Activated CD8-positive, alpha-beta T cell treated with anti-CD3 and anti-CD28 coated beads for 36 hours (primary cell): ENCODE measurements around the gene PDLIM3. TPM values are rescaled to one million over a fixed set of nuclear protein-coding genes. Genes with fewer than 3 reads are reported as not detected.

Source experiments
- ATAC-seq: fragments of 200-7000 bp; cut with Tn5 transposase; one replicate; pipeline ENCODE4 v1.10.0; 2021; ENCODE audit warnings: mild to moderate bottlenecking, moderate library complexity
- CTCF ChIA-PET: fragments of 350-600 bp; sonication (Branson Sonifier 250); formaldehyde crosslinking; loops from one replicate; lab custom pipeline; 2021; ENCODE audit warnings: antibody characterized with exemption; lab: Charles Lee
- POLR2A ChIA-PET: fragments of 350-600 bp; sonication (Branson Sonifier 250); formaldehyde crosslinking; loops from one replicate; lab custom pipeline; 2021; ENCODE audit warnings: antibody characterized with exemption; lab: Charles Lee
- DNase-seq: peaks from one replicate; pipeline ENCODE4 v3.0.0-alpha.2; 2020
- H3K27ac Mint-ChIP-seq: one replicate; pipeline ENCODE4 v1.8.0; 2021; ENCODE audit warnings: mild to moderate bottlenecking, mixed read lengths
- H3K27me3 Mint-ChIP-seq: one replicate; pipeline ENCODE4 v1.8.0; 2021; ENCODE audit warnings: mixed read lengths
- H3K36me3 Mint-ChIP-seq: one replicate; pipeline ENCODE4 v1.8.0; 2021; ENCODE audit warnings: low read depth, mixed read lengths
- H3K4me1 Mint-ChIP-seq: one replicate; pipeline ENCODE4 v1.8.0; 2021; ENCODE audit warnings: low read depth, mixed read lengths
- H3K4me3 Mint-ChIP-seq: one replicate; pipeline ENCODE4 v1.8.0; 2021; ENCODE audit warnings: mild to moderate bottlenecking, moderate library complexity, mixed read lengths
- H3K9me3 Mint-ChIP-seq: one replicate; pipeline ENCODE4 v1.8.0; 2021; ENCODE audit warnings: mixed read lengths
- intact Hi-C: fragments of 100-400 bp; cut with micrococcal nuclease; formaldehyde crosslinking; loops from one replicate; pipeline ENCODE4 v1.10.0; 2022
- total RNA-seq, 2 experiments: library from RNA; stranded (reverse); gene quantifications; one replicate each; pipeline ENCODE4 v1.2.3, GENCODE V29; 2021
- TF ChIP-seq, protein P1 (sequence below): fragments of 200-600 bp; IDR thresholded peaks from one replicate; pipeline ENCODE4 v1.8.0; 2022; ENCODE audit warnings: antibody characterized with exemption, mild to moderate bottlenecking

The PDLIM3 gene
- total RNA-seq, 2 experiments from 2014 or later = not detected

GRCh38 chr4:185500576-185500975 lies 34.7 kb downstream of the PDLIM3 start:
- H3K9me3 Mint-ChIP-seq = peaks cover 8% of the 10 kb centered on the region
- H3K4me3 Mint-ChIP-seq = no peak overlapping the region
- POLR2A ChIA-PET = no interaction called here
- ATAC-seq (no peak), DNase-seq (no peak)
- peaks cover 14% of the 10 kb centered on the region for H3K27me3 Mint-ChIP-seq
- H3K4me1 Mint-ChIP-seq = no peaks in the 10 kb centered on the region
- intact Hi-C loops = no loop called here
- H3K27ac Mint-ChIP-seq = no peak overlapping the region
- TF ChIP-seq, protein P1, sequence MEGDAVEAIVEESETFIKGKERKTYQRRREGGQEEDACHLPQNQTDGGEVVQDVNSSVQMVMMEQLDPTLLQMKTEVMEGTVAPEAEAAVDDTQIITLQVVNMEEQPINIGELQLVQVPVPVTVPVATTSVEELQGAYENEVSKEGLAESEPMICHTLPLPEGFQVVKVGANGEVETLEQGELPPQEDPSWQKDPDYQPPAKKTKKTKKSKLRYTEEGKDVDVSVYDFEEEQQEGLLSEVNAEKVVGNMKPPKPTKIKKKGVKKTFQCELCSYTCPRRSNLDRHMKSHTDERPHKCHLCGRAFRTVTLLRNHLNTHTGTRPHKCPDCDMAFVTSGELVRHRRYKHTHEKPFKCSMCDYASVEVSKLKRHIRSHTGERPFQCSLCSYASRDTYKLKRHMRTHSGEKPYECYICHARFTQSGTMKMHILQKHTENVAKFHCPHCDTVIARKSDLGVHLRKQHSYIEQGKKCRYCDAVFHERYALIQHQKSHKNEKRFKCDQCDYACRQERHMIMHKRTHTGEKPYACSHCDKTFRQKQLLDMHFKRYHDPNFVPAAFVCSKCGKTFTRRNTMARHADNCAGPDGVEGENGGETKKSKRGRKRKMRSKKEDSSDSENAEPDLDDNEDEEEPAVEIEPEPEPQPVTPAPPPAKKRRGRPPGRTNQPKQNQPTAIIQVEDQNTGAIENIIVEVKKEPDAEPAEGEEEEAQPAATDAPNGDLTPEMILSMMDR = no peak
- H3K36me3 Mint-ChIP-seq = no peaks in the 10 kb centered on the region
- CTCF ChIA-PET = no interaction called here

DNA sequence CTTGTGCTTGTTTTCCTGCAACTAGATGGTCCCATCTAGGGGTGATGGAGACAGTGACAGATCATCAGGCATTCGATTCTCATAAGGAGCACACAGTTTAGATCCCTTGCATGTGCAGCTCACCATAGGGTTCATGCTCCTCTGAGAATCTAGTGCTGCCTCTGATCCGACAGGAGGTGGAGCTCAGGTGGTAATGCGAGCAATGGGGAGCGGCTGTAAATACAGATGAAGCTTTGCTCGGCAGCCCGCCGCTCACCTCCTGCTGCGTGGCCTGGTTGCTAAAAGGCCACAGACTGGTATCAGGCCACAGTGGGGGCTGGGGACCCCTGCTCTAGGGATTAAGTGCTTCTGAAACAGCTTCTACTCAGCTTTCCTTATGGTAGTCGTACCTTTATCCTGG lies 35.3 kb downstream of the PDLIM3 start:
- intact Hi-C loops = no loop called here
- DNase-seq = no peak
- H3K36me3 Mint-ChIP-seq = no peaks in the 10 kb centered on the region
- no peak overlapping the region for H3K4me3 Mint-ChIP-seq
- ChIA-PET POLR2A (no interaction called here), CTCF (no interaction called here)
- H3K27ac Mint-ChIP-seq = no peak overlapping the region
- TF ChIP-seq, protein P1 = no peak
- H3K27me3 Mint-ChIP-seq = peaks cover 13% of the 10 kb centered on the region
- H3K9me3 Mint-ChIP-seq = peaks cover 8% of the 10 kb centered on the region
- H3K4me1 Mint-ChIP-seq = no peaks in the 10 kb centered on the region
- no peak for ATAC-seq

DNA sequence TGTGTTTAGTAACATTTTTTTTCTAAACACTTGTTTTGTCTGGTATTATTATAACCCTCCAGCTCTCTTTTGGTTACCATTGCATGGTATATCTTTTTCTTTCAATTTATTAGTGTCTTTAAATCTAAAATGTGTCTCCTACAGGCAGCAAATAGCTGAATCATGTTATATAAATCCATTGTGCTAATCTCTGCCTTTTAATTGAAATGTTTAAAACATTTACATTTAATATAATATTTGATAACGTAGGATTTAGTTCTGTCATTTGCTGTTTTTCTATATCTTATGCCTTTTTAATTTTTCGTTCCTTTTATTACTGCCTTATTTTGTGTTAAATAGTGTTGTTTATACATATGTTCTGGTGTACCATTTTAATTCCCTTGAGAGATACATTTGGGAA lies 46.7 kb downstream of the PDLIM3 start:
- intact Hi-C loops = no loop called here
- peaks cover 16% of the 10 kb centered on the region for H3K9me3 Mint-ChIP-seq
- DNase-seq (no peak), ATAC-seq (no peak)
- H3K27ac Mint-ChIP-seq = no peak overlapping the region
- no peaks in the 10 kb centered on the region for H3K4me1 Mint-ChIP-seq
- H3K27me3 Mint-ChIP-seq = peaks cover 32% of the 10 kb centered on the region
- ChIA-PET CTCF (no interaction called here), POLR2A (interaction anchor here (0.7 kb wide), 1 partner anchor 152 kb away, joined by 3 read pairs; no protein-coding TSS in a partner anchor)
- no peaks in the 10 kb centered on the region for H3K36me3 Mint-ChIP-seq
- no peak overlapping the region for H3K4me3 Mint-ChIP-seq
- TF ChIP-seq, protein P1 = no peak

- DNase-seq (no peak), ATAC-seq (no peak)
- intact Hi-C loops = no loop called here
- peaks cover 27% of the 10 kb centered on the region for H3K27me3 Mint-ChIP-seq
- no peaks in the 10 kb centered on the region for H3K9me3 Mint-ChIP-seq
- no peaks in the 10 kb centered on the region for H3K4me1 Mint-ChIP-seq
- TF ChIP-seq, protein P1 = no peak
- ChIA-PET CTCF (no interaction called here), POLR2A (no interaction called here)
- H3K27ac Mint-ChIP-seq = no peak overlapping the region
- no peak overlapping the region for H3K4me3 Mint-ChIP-seq
- no peaks in the 10 kb centered on the region for H3K36me3 Mint-ChIP-seq
Measured at GRCh38 chr4:185481401-185481800, 53.9 kb downstream of the PDLIM3 start.

DNA sequence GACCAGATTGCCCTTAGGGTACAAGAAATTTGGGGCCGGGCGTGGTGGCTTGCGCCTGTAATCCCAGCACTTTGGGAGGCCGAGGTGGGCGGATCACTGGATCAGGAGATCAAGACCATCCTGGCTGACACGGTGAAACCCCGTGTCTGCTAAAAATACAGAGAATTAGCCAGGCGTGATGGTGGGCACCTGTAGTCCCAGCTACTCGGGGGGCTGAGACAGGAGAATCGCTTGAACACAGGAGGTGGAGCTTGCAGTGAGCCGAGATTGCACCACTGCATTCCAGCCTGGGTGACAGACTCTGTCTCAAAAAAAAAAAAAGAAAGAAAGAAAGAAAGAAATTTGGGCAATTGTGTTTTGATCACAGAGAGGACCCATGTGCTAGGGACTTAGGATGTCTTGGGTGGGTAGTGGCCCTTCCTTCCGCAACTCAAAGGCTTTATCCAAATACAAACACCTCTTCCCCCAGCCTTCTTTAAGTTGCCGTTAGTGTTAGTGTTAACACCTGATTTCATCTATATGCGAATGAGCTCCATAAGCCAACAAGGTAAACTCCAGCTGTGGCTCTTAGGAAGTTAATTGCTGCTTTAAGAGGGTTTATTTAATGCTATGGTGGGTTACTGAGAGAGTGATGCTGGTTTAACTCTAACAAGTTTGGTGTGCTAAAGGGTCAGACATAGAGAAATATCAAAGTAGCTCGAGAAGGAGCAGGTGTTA lies 55.1 kb downstream of the PDLIM3 start:
- ATAC-seq (no peak), DNase-seq (no peak)
- intact Hi-C loops = no loop called here
- CTCF ChIA-PET = no interaction called here
- H3K9me3 Mint-ChIP-seq = no peaks in the 10 kb centered on the region
- POLR2A ChIA-PET = no interaction called here
- no peak overlapping the region for H3K27ac Mint-ChIP-seq
- H3K4me3 Mint-ChIP-seq = no peak overlapping the region
- no peaks in the 10 kb centered on the region for H3K36me3 Mint-ChIP-seq
- TF ChIP-seq, protein P1 = no peak
- H3K27me3 Mint-ChIP-seq = peaks cover 25% of the 10 kb centered on the region
- H3K4me1 Mint-ChIP-seq = no peaks in the 10 kb centered on the region
